Mucosa of rectum (tissue), 2 donors: Measurements from ENCODE around the gene PTPRC.

Source experiments
- H3K27ac ChIP-seq, 2 donors: one replicate each; pipeline ENCODE4 v1.7.0; 2013; ENCODE audit warnings: inconsistent platforms in 2 of 2, low read depth in 2 of 2, low read length in 2 of 2
- H3K27me3 ChIP-seq, 2 donors: one replicate each; pipeline ENCODE4 v1.7.0; 2013; ENCODE audit warnings: low read length in 2 of 2; ENCODE audit not compliant: control insufficient read depth in 2 of 2, insufficient read depth in 2 of 2
- H3K36me3 ChIP-seq, 2 donors: one replicate each; pipeline ENCODE4 v1.7.0; 2013; ENCODE audit warnings: low read length in 2 of 2; ENCODE audit not compliant: control insufficient read depth in 2 of 2, insufficient read depth in 2 of 2
- H3K4me1 ChIP-seq, 2 donors: one replicate each; pipeline ENCODE4 v1.7.0; 2013; ENCODE audit warnings: low read length in 2 of 2, mild to moderate bottlenecking in 1 of 2; ENCODE audit not compliant: control insufficient read depth in 2 of 2, insufficient read depth in 2 of 2
- H3K4me3 ChIP-seq, 2 donors: one replicate each; pipeline ENCODE4 v1.7.0; 2013; ENCODE audit warnings: low read length in 2 of 2
- H3K9ac ChIP-seq, 2 donors: one replicate each; pipeline ENCODE4 v1.7.0; 2013; ENCODE audit warnings: low read length in 2 of 2, low read depth in 1 of 2, mild to moderate bottlenecking in 1 of 2
- H3K9me3 ChIP-seq, 2 donors: one replicate each; pipeline ENCODE4 v1.7.0; 2013; ENCODE audit warnings: low read length in 2 of 2; ENCODE audit not compliant: control insufficient read depth in 2 of 2
- donor health status: healthy.
- donor health status: Normal muscosa, but diverticular disease.

The PTPRC gene

DNA sequence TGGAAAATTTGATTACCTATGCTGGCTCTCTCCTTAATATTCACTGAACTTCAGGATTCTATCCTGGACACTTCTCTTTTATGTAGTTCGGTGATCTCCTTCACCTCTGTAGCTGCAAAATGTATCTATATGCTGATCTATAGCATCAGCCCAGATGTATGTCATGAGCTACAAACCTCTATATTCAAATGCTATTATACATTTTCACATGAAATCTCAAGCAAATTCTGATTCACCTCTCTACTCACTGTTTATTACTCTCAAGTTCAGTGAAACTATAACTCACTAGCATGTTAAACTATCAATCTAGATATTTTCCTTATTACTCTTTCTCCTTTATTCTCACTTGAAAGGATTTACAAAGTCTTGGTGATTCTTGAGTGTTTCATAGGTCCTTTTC lies 52.2 kb downstream of the PTPRC start:
- Histone ChIP-seq H3K36me3 (no peaks in the 10 kb centered on the region), H3K4me1 (no peaks in the 10 kb centered on the region), H3K4me3 (no peak overlapping the region), H3K27ac (no peak overlapping the region), H3K9ac (no peak overlapping the region), H3K27me3 (no peaks in the 10 kb centered on the region), H3K9me3 (no peaks in the 10 kb centered on the region)

DNA sequence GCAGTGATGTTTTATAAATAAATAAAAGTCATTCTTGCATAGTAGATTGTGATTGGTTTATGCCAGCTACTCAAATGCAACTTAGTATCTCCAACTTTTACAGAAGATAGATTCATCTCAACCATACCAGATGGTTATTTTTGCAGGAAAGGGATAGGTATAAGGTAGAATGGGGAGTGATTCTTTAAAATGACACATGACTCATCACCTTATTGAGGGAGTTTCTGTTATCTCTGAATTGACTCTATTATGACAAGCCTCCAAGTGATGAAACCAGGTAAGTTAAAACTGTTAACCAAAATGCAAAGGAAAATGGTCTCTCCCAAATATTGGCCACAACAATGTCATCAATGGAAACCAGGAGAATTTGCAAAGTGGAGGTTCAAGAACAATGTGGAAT lies 54.5 kb downstream of the PTPRC start:
- H3K4me3 ChIP-seq, result no peak overlapping the region
- H3K27ac ChIP-seq, result no peak overlapping the region
- no peaks in the 10 kb centered on the region for H3K4me1 ChIP-seq
- H3K9me3 ChIP-seq, result no peaks in the 10 kb centered on the region
- H3K9ac ChIP-seq, result no peak overlapping the region
- H3K27me3 ChIP-seq, result no peaks in the 10 kb centered on the region
- H3K36me3 ChIP-seq, result no peaks in the 10 kb centered on the region

DNA sequence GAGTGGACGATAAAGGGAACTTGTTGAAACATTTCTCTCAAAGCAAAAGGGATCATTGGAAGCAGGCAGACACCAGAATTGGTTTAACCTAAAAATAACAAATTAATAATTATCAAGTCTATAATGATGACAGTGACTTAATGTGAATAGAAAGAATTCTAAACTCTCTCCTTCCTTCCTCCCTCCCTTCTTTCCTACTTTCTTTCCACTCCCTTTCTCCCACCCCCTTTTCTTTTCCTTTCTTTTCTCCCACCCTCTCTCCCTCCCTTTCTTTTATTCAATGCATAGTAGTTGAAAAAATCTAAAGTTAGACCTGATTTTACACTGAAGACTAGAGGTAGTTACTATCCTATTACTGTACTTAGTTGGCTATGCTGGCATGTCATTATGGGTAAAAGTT lies 55.7 kb downstream of the PTPRC start:
- H3K9ac ChIP-seq, result no peak overlapping the region
- no peak overlapping the region for H3K4me3 ChIP-seq
- no peaks in the 10 kb centered on the region for H3K9me3 ChIP-seq
- no peaks in the 10 kb centered on the region for H3K4me1 ChIP-seq
- H3K27ac ChIP-seq, result no peak overlapping the region
- H3K36me3 ChIP-seq, result no peaks in the 10 kb centered on the region
- H3K27me3 ChIP-seq, result no peaks in the 10 kb centered on the region

DNA sequence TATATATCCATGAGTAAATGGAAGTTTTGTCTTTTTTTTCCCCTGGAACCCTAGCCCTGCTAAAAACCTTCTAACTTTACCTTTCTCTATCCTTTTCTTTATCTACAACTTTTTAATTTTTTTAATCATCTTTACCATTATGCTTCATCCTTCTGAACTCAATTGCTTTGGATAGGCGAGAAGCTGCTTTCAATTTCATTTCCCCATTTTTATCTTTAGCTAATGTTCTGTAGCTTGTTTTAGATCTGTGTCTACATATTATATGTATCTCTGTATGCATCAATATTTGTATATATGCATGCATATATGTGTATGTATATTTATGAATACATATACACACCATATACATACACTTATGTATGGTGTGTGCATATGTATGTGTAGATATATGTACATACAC lies 57.4 kb downstream of the PTPRC start:
- Histone ChIP-seq H3K27me3 (no peaks in the 10 kb centered on the region), H3K9me3 (no peaks in the 10 kb centered on the region), H3K4me3 (no peak overlapping the region), H3K36me3 (no peaks in the 10 kb centered on the region), H3K4me1 (no peaks in the 10 kb centered on the region), H3K27ac (no peak overlapping the region), H3K9ac (no peak overlapping the region)

DNA sequence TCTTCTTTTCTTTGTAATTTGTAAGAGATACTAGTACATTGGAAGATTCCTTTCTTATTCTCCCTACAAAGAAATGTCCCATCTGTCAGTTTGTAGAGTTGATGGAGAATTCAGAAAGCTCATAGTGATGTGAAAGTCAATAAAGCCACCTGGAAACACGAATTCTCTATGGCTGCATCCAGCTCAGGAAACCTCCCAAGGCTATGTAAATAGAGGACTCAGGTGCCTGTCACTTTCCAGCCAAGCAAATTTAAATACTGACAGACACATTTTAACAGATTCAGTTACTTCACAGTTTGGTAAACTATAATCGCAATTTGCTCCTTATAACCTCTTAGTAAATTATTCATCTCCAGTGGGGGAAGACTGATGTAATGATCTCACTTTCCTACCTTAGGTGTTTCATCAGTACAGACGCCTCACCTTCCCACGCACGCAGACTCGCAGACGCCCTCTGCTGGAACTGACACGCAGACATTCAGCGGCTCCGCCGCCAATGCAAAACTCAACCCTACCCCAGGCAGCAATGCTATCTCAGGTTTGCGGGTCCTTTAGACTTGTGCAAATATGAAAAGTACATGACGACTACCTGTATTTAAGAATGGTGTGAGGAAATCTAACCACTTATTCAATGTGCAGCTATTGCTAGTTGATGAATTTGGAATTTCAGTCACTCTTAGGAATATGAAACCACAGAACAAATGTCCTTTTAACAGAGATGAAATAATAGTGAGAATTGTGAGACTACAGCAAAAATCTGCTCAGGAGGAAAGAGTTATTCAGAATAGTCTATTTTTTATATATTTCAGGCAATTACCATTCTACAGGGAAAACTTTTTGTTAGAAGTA lies 60.6 kb downstream of the PTPRC start:
- Histone ChIP-seq H3K27me3 (no peaks in the 10 kb centered on the region), H3K36me3 (no peaks in the 10 kb centered on the region), H3K4me1 (no peaks in the 10 kb centered on the region), H3K9ac (no peak overlapping the region), H3K27ac (no peak overlapping the region), H3K4me3 (no peak overlapping the region), H3K9me3 (no peaks in the 10 kb centered on the region)

DNA sequence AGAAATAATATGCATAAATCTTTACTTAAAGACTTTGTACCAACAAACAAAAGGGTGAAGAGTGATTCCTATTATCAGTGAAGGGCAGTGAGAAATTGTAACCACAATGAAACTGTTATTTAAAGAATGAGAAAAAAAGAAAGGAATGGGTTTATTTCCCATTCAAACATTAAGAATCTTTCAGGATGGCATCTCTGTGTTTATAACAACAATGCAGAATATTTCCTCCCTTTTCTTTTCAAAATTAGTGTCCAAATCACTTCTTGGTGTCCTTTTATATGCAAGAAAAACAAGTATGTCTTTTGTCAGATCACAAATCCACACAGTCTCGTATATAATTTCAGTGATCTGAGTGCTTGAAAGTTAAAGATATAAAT lies 61.2 kb downstream of the PTPRC start:
- H3K27me3 ChIP-seq, result no peaks in the 10 kb centered on the region

DNA sequence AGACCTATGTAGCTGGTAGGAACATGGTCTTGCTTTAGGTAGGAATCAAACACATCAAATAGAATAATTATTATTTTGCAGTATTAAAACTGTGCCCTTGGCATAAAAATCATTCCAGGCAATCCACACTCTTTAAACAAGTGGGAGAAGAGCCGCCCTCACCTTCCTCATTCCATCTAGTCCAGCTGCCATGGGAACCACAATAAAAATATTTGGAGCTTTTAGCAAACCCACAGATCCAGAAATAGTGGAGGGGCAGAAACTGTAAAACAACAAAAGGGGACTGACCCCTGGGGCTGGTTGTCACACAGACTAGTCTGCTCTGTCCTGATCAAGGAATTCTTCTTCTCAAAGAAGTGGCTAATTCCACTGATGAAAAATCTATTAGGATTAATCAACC lies 61.6 kb downstream of the PTPRC start:
- Histone ChIP-seq H3K9me3 (no peaks in the 10 kb centered on the region), H3K27ac (no peak overlapping the region), H3K36me3 (no peaks in the 10 kb centered on the region), H3K4me3 (no peak overlapping the region), H3K9ac (no peak overlapping the region), H3K27me3 (no peaks in the 10 kb centered on the region), H3K4me1 (no peaks in the 10 kb centered on the region)

More for the DNA sequence above, 61.2 kb downstream of the PTPRC start:
- Histone ChIP-seq H3K4me1 (no peaks in the 10 kb centered on the region), H3K9me3 (no peaks in the 10 kb centered on the region), H3K27ac (no peak overlapping the region), H3K36me3 (no peaks in the 10 kb centered on the region), H3K9ac (no peak overlapping the region), H3K4me3 (no peak overlapping the region)

DNA sequence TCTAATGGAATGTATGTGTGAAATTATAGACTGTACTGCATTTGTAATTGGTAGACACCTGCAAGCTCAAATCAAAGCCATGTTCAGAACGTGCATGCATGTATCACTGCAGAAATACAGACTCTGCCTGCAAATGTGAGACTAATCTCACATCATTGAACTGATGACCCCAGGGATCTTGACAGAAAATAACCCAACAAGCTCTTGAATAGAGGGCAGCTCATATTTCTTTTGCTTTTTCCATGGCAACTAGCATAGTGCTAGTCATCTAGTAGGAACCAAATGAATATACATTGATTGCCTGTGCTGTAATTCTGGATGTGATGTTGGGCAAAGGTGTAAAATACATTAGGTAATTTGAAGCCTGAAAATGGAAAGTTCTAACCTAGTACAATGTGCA lies 62.4 kb downstream of the PTPRC start:
- H3K9me3 ChIP-seq, result no peaks in the 10 kb centered on the region
- H3K36me3 ChIP-seq, result no peaks in the 10 kb centered on the region
- H3K4me1 ChIP-seq, result no peaks in the 10 kb centered on the region
- no peak overlapping the region for H3K9ac ChIP-seq
- H3K27ac ChIP-seq, result no peak overlapping the region
- no peak overlapping the region for H3K4me3 ChIP-seq
- H3K27me3 ChIP-seq, result no peaks in the 10 kb centered on the region

DNA sequence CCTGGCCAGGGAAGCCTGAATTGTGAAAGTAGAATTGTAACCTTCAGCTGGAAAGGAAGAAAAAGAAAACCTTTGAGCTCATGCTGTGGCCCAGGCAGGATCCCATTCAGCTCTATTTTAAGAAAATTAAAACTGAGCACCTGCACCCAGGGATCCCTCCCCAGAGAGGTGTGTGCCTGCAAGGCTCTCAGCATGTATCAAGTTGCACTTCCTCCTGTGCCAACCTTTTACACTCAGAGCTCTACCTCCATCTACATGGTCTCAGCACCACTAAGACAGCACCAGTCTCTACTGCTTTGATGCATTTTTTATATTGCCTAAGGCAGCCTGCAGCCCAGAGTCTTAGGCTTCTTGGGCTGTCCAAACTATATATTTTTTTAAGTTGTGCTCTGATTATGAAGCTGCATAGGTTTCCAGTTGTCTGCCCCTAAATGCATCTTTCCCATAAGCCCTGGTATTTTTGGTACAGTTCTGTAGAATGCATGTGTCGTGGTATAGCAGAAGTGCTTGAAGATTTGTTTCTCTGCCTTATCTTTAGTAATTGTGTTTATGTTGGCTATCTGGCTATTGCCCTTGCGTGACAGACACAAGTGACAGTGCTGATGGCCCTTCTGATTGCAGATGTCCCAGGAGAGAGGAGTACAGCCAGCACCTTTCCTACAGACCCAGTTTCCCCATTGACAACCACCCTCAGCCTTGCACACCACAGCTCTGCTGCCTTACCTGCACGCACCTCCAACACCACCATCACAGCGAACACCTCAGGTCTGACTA lies 63.1 kb downstream of the PTPRC start:
- no peaks in the 10 kb centered on the region for H3K4me1 ChIP-seq
- no peak overlapping the region for H3K9ac ChIP-seq
- no peaks in the 10 kb centered on the region for H3K9me3 ChIP-seq
- no peak overlapping the region for H3K27ac ChIP-seq
- H3K27me3 ChIP-seq, result no peaks in the 10 kb centered on the region
- H3K4me3 ChIP-seq, result no peak overlapping the region
- H3K36me3 ChIP-seq, result no peaks in the 10 kb centered on the region

DNA sequence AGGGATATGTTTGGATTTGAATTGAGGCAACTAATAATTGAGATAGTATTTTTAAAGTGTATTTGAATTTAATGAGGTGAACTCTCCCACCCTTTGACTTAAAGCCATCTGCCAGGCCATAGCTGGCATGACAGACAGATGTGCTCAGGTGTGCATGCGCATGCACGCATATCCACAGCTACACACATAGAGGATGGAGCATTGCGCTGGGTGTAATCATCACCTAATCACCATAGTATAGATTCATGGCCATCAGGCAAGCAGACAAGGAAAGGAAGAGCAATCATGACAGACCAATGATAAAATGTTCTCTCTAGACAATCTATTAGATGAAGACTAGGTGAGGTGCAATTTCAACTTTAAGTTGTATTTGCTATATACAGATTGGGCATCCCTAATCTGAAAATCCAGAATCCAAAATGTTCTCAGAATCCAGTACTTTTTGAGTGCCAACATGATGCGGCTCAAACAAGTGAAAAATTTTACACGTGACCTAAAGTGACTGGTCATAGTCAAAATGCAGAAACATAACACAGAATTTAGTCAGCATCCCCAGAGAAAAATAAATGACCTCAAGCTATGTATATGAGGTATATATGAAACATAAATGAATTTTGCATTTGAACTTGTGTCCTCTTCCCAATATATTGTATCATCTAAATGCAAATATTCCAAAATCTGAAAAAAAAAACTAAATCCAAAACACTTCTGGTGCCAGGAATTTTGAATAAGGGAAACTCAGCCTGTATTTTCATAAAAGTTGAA lies 70.1 kb downstream of the PTPRC start:
- Histone ChIP-seq H3K36me3 (peaks cover 0 to 3% of the 10 kb centered on the region in 2 donors), H3K4me3 (no peak overlapping the region), H3K4me1 (no peaks in the 10 kb centered on the region), H3K9ac (no peak overlapping the region), H3K27ac (no peak overlapping the region), H3K27me3 (no peaks in the 10 kb centered on the region), H3K9me3 (no peaks in the 10 kb centered on the region)
